Progenitor cell of endocrine pancreas (in vitro differentiated cells): ENCODE measurements around the gene SLC31A2. TPM values are rescaled to one million over a fixed set of nuclear protein-coding genes. Genes with fewer than 3 reads are reported as not detected.

Experiments used
- DNase-seq: peaks from one replicate; pipeline ENCODE4 v3.0.0; 2021; ENCODE audit warnings: low spot score; ENCODE audit not compliant: unreplicated experiment
- H3K27ac Mint-ChIP-seq: 2 replicates; pipeline ENCODE4 v1.8.0; 2021; ENCODE audit warnings: mild to moderate bottlenecking, moderate library complexity, mixed read lengths
- H3K27me3 Mint-ChIP-seq: 2 replicates; pipeline ENCODE4 v1.8.0; 2021; ENCODE audit warnings: mixed read lengths
- H3K36me3 Mint-ChIP-seq: 2 replicates; pipeline ENCODE4 v1.8.0; 2022; ENCODE audit warnings: mixed read lengths; ENCODE audit not compliant: insufficient read depth
- H3K4me1 Mint-ChIP-seq: 2 replicates; pipeline ENCODE4 v1.8.0; 2021; ENCODE audit warnings: low read depth, mixed read lengths
- H3K4me3 Mint-ChIP-seq: 2 replicates; pipeline ENCODE4 v1.8.0; 2021; ENCODE audit warnings: low read depth, mild to moderate bottlenecking, moderate library complexity, mixed read lengths
- H3K9me3 Mint-ChIP-seq: 2 replicates; pipeline ENCODE4 v1.8.0; 2021; ENCODE audit warnings: low read depth, mixed read lengths
- CTCF ChIP-seq: fragments of 200-600 bp; sonication (generic); IDR thresholded peaks from one replicate; pipeline ENCODE4 v1.5.0; 2021; ENCODE audit warnings: antibody characterized with exemption, mild to moderate bottlenecking; ENCODE audit not compliant: unreplicated experiment
- total RNA-seq: library from RNA; stranded (reverse); gene quantifications from 2 replicates; pipeline ENCODE4 v1.2.1, GENCODE V29; 2021

Gene SLC31A2
- total RNA-seq, 1 donor from 2014 or later: 3.3 TPM

- Mint-ChIP-seq H3K36me3 (peaks cover 32% of the 10 kb centered on the region), H3K4me3 (no peak overlapping the region), H3K27ac (no peak overlapping the region), H3K4me1 (no peaks in the 10 kb centered on the region), H3K27me3 (no peaks in the 10 kb centered on the region), H3K9me3 (no peaks in the 10 kb centered on the region)
- TF ChIP-seq CTCF: no peak
- no peak for DNase-seq
Measured at GRCh38 chr9:113181165-113181564, 30.4 kb downstream of the SLC31A2 start.

- Mint-ChIP-seq H3K27ac (no peak overlapping the region), H3K9me3 (no peaks in the 10 kb centered on the region), H3K36me3 (peaks cover 18% of the 10 kb centered on the region), H3K27me3 (no peaks in the 10 kb centered on the region), H3K4me1 (no peaks in the 10 kb centered on the region), H3K4me3 (no peak overlapping the region)
- DNase-seq: no peak
- no peak for TF ChIP-seq CTCF
Measured at GRCh38 chr9:113183956-113184488, 33.2 kb downstream of the SLC31A2 start.

- no peaks in the 10 kb centered on the region for H3K4me1 Mint-ChIP-seq
- no peaks in the 10 kb centered on the region for H3K27me3 Mint-ChIP-seq
- H3K9me3 Mint-ChIP-seq: no peaks in the 10 kb centered on the region
- no peak overlapping the region for H3K4me3 Mint-ChIP-seq
- no peak for DNase-seq
- no peak for TF ChIP-seq CTCF
- peaks cover 16% of the 10 kb centered on the region for H3K36me3 Mint-ChIP-seq
- no peak overlapping the region for H3K27ac Mint-ChIP-seq
Measured at GRCh38 chr9:113184539-113184938, 33.7 kb downstream of the SLC31A2 start.

- no peak for TF ChIP-seq CTCF
- H3K27ac Mint-ChIP-seq: no peak overlapping the region
- H3K27me3 Mint-ChIP-seq: no peaks in the 10 kb centered on the region
- no peaks in the 10 kb centered on the region for H3K4me1 Mint-ChIP-seq
- H3K9me3 Mint-ChIP-seq: no peaks in the 10 kb centered on the region
- peaks cover 18% of the 10 kb centered on the region for H3K36me3 Mint-ChIP-seq
- H3K4me3 Mint-ChIP-seq: no peak overlapping the region
- no peak for DNase-seq
Measured at GRCh38 chr9:113185271-113185670, 34.5 kb downstream of the SLC31A2 start.

GRCh38 chr9:113186137-113186755 lies 35.4 kb downstream of the SLC31A2 start:
- DNase-seq: no peak
- no peak for TF ChIP-seq CTCF
- Mint-ChIP-seq H3K36me3 (peaks cover 19% of the 10 kb centered on the region), H3K4me3 (no peak overlapping the region), H3K4me1 (no peaks in the 10 kb centered on the region), H3K9me3 (no peaks in the 10 kb centered on the region), H3K27me3 (no peaks in the 10 kb centered on the region), H3K27ac (no peak overlapping the region)
